ENCODE measurements around the gene PALMD. TPM values are rescaled to one million over a fixed set of nuclear protein-coding genes. Genes with fewer than 3 reads are reported as not detected.

PALMD gene
- total and polyA plus RNA-seq, 11 donors = 74.0 to 236 (median 120) TPM

DNA sequence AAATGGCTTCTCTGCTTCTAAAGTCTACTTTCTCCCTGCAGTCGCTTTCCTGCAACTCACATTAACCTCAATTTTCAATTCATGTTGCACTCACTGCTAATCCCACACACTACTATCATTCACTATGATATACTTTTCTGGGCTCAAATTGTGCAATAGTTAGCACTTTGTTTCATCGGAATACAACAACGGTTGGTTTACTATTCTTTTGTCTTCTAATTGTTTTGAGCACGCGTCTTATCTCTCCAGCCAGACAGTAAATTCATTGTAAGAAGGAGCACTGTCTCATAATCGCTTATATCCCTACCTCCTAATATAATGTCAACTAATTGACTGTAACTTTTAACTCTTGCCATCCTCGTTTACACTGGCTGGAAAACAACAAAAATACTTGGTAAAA is 3.9 kb upstream of the PALMD start:
- DNase-seq (no peak), ATAC-seq (no peak)
- H3K27ac ChIP-seq = peak overlapping the region in 1 of 12 donors; percentile 0
- H3K4me3 ChIP-seq = no peak overlapping the region
- no peaks in the 10 kb centered on the region for H3K9me3 ChIP-seq
- peaks cover 0 to 42% (median 19%) of the 10 kb centered on the region in 12 donors for H3K4me1 ChIP-seq
- H3K27me3 ChIP-seq = no peaks in the 10 kb centered on the region
- intact Hi-C loops (cut with DNase I) = loop anchor here in 4 of 10 donors (5.0 to 10.0 kb wide), 6 partner anchors 40 to 117 kb away; no protein-coding TSS in a partner anchor
- TF ChIP-seq, protein P1, sequence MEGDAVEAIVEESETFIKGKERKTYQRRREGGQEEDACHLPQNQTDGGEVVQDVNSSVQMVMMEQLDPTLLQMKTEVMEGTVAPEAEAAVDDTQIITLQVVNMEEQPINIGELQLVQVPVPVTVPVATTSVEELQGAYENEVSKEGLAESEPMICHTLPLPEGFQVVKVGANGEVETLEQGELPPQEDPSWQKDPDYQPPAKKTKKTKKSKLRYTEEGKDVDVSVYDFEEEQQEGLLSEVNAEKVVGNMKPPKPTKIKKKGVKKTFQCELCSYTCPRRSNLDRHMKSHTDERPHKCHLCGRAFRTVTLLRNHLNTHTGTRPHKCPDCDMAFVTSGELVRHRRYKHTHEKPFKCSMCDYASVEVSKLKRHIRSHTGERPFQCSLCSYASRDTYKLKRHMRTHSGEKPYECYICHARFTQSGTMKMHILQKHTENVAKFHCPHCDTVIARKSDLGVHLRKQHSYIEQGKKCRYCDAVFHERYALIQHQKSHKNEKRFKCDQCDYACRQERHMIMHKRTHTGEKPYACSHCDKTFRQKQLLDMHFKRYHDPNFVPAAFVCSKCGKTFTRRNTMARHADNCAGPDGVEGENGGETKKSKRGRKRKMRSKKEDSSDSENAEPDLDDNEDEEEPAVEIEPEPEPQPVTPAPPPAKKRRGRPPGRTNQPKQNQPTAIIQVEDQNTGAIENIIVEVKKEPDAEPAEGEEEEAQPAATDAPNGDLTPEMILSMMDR (IDR thresholded peaks at IDR 0.05) = no peak
- no peak for TF ChIP-seq POLR2A (IDR thresholded peaks at IDR 0.05)
- H3K36me3 ChIP-seq = no peaks in the 10 kb centered on the region
- WGBS, 4 donors = 80 to 84% (median 82%) methylated on average over 7 of the region's 7 CpGs

DNA sequence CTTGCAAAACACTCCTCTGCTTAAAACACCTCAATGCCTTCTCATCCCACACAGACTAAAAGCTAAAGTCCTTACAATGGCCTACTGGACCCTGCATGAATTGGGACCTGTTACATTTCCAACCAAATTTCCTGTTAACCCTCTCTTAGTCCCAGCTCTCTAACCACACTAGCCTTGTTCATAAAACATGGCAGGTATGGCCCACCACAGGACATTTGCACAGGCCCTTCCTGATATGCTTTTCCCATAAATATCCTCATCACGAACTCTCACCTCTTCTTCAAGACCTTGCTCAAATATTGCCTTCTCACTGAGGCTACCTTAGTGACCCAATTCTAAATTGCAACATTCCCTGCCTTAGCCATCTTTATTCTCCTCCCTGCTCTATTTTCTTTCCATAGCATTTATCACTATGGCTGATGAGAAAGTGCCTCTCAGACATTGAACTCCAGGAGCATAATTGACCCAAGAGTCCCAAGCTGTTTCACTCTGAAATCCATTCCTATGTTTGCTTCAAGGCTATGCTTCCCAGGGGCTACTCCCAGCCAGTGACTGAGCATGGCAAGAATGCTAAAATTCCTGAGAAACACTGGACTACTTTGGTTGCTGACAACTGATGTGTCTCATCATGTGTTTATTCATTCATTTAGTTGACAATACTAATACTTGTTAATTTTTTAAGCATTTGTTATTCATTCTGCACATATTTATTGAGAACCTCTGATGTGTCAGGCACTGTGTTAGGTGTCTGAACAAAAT is 2.7 kb upstream of the PALMD start:
- DNase-seq (no peak), ATAC-seq (no peak)
- TF ChIP-seq, protein P1 (IDR thresholded peaks at IDR 0.05) = no peak
- no peak for TF ChIP-seq POLR2A (IDR thresholded peaks at IDR 0.05)
- Histone ChIP-seq H3K9me3 (no peaks in the 10 kb centered on the region), H3K4me1 (peaks cover 0 to 41% (median 19%) of the 10 kb centered on the region in 12 donors), H3K27me3 (no peaks in the 10 kb centered on the region), H3K36me3 (no peaks in the 10 kb centered on the region), H3K27ac (peak overlapping the region in 10 of 12 donors; percentile 9 to 98 (median 92)), H3K4me3 (no peak overlapping the region)
- WGBS, 4 donors = 94 to 100% (median 97%) methylated on average over 1 of the region's 1 CpG
- intact Hi-C loops (cut with DNase I) = loop anchor here in 4 of 10 donors (5.0 to 10.0 kb wide), 6 partner anchors 41 to 118 kb away; no protein-coding TSS in a partner anchor

DNA sequence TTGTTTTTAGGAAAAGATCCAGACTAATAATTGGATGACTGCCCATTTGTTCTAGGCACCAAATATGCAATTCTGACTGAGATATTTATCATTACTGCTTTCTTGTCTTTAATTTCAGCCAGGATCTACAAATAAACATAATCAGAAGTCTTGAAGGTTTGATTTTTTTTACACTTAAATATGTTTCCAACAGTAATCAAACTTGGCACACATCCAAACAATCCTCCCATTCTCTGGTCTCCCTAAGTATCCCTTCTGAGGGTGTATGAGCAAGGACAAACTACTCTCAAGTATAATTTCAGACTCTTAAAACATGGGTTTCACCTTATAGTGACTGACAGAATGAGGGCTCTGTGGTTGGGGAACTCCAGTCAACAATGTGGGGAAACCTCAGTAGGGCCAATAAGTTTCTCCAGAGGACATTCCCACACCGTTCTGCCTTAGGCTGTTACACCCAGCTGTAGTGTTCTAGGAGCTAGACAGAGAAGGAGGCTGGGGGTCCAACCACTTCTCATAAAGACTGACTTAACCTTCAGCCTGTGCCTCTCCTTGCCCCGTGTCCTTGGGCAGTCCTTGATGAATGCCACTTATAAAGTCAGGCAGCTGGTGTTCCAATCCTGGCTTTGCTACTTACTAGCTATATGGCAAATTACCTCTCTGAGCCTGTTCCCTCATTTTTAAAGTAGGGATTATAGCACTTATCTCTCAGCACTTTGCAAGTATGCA is 1.5 kb upstream of the PALMD start:
- Histone ChIP-seq H3K4me3 (peak overlapping the region in 8 of 12 donors; percentile 60 to 77 (median 67)), H3K27ac (peak overlapping the region; percentile 87 to 98 (median 92)), H3K27me3 (no peaks in the 10 kb centered on the region), H3K36me3 (no peaks in the 10 kb centered on the region), H3K9me3 (no peaks in the 10 kb centered on the region), H3K4me1 (peaks cover 0 to 34% (median 20%) of the 10 kb centered on the region in 12 donors)
- DNase-seq (no peak), ATAC-seq (no peak)
- TF ChIP-seq POLR2A (IDR thresholded peaks at IDR 0.05) = no peak
- TF ChIP-seq, protein P1 (IDR thresholded peaks at IDR 0.05) = no peak
- 38 to 53% (median 41%) methylated on average over 2 of the region's 2 CpGs for WGBS, 4 donors
- intact Hi-C loops (cut with DNase I) = loop anchor here in 9 of 10 donors (5.0 to 10.0 kb wide), 10 partner anchors 38 to 162 kb away; no protein-coding TSS in a partner anchor

DNA sequence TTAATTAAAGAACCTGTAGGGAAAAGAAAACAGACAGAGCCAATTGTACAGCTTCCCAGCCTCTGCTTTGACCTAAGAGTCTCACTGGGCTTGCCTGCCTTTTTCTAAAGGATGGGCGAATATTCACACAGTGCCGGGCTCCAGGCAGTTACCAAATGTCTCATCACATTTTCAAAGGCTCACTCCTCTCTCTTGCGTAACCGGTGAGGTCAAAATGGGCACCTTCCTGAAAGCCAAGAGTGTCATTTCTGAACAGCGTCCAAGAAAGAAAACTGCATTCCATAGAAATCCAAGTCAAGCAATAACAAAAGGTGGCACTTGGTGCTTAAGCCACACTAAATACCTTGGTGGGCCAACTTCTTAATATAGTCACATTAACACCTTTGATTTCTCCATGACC is 710 bp upstream of the PALMD start:
- H3K4me1 ChIP-seq = peaks cover 0 to 36% (median 25%) of the 10 kb centered on the region in 12 donors
- WGBS, 4 donors = 17 to 28% (median 22%) methylated on average over 5 of the region's 5 CpGs
- TF ChIP-seq, protein P1 (IDR thresholded peaks at IDR 0.05) = no peak
- TF ChIP-seq POLR2A (IDR thresholded peaks at IDR 0.05) = peak in 1 of 2 donors; percentile 32
- DNase-seq = peak in 4 of 5 donors; percentile 46 to 72 (median 62)
- no peaks in the 10 kb centered on the region for H3K36me3 ChIP-seq
- H3K27ac ChIP-seq = peak overlapping the region; percentile 87 to 98 (median 92)
- ATAC-seq = peak; percentile 31 to 65 (median 62)
- H3K9me3 ChIP-seq = no peaks in the 10 kb centered on the region
- peak overlapping the region; percentile 33 to 77 (median 64) for H3K4me3 ChIP-seq
- H3K27me3 ChIP-seq = no peaks in the 10 kb centered on the region
- intact Hi-C loops (cut with DNase I) = loop anchor here in 9 of 10 donors (5.0 to 10.0 kb wide), 9 partner anchors 37 to 163 kb away; no protein-coding TSS in a partner anchor
